CD4-positive, alpha-beta T cell treated with Interleukin-2 at 100 ng/mL for 4 hours (primary cell): ENCODE data around the gene ZNF324B.
"Not testable (repeated sequence)": the region's sequence is repeated elsewhere in the genome, so short reads cannot be mapped to it uniquely, and the experiment has no call there.

ENCODE experiments used
- DNase-seq: peaks from one replicate; pipeline ENCODE4 v3.0.0-alpha.2; 2020; ENCODE audit warnings: low spot score

ZNF324B gene

GRCh38 chr19:58455306-58455705 is 3.9 kb downstream of the ZNF324B start:
- no peak for DNase-seq

- no peak for DNase-seq
Measured at GRCh38 chr19:58456111-58456510, 4.7 kb downstream of the ZNF324B start.

- no peak for DNase-seq
Measured at GRCh38 chr19:58460039-58460438, 8.6 kb downstream of the ZNF324B start.

- DNase-seq = no peak
Measured at GRCh38 chr19:58466089-58466759, 14.8 kb downstream of the ZNF324B start.

GRCh38 chr19:58466760-58467589 is 15.6 kb downstream of the ZNF324B start, which contains the start of gene ZNF324:
Gene ZNF324 (plus strand): TSS chr19:58467080. CDS start chr19:58469186, 2,106 bp downstream.
- DNase-seq = peak; percentile 96

GRCh38 chr19:58468216-58468839 is 16.9 kb downstream of the ZNF324B start:
- DNase-seq = no peak

- no peak for DNase-seq
Measured at GRCh38 chr19:58469241-58470013, 18.0 kb downstream of the ZNF324B start.

GRCh38 chr19:58470837-58471543 is 19.6 kb downstream of the ZNF324B start:
- DNase-seq = not testable (repeated sequence)

GRCh38 chr19:58471736-58472135 is 20.3 kb downstream of the ZNF324B start:
- no peak for DNase-seq

- DNase-seq = no peak
Measured at GRCh38 chr19:58473775-58474174, 22.4 kb downstream of the ZNF324B start.

GRCh38 chr19:58474291-58474996 is 23.0 kb downstream of the ZNF324B start:
- no peak for DNase-seq

GRCh38 chr19:58474997-58475713 is 23.7 kb downstream of the ZNF324B start:
- DNase-seq = no peak

GRCh38 chr19:58475714-58476497 is 24.5 kb downstream of the ZNF324B start, which contains the start of gene ZNF446:
Gene ZNF446 (plus strand): TSS chr19:58476352. CDS start chr19:58477219, 867 bp downstream.
- DNase-seq = peak; percentile 96

- no peak for DNase-seq
Measured at GRCh38 chr19:58476498-58477015, 25.1 kb downstream of the ZNF324B start.

GRCh38 chr19:58477130-58477529 is 25.7 kb downstream of the ZNF324B start:
- no peak for DNase-seq

GRCh38 chr19:58477871-58478270 is 26.4 kb downstream of the ZNF324B start:
- DNase-seq = no peak

GRCh38 chr19:58479303-58479702 is 27.9 kb downstream of the ZNF324B start:
- DNase-seq = no peak

GRCh38 chr19:58479736-58480480 is 28.5 kb downstream of the ZNF324B start:
- no peak for DNase-seq
